ENCODE measurements around the gene FALEC.

FALEC gene

DNA sequence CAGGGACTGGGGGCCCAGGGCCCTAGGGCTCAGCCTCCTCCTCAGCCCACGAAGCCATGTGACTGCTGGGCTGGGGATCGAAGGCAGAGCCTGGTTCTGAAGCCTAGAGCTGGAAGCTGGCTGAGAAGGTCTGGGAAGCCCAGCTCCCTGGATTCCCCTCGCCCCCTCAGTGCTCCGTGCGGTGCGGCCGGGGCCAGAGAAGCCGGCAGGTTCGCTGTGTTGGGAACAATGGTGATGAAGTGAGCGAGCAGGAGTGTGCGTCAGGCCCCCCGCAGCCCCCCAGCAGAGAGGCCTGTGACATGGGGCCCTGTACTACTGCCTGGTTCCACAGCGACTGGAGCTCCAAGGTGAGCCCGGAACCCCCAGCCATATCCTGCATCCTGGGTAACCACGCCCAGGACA is 42.8 kb downstream of the FALEC start:
- no peaks in the 10 kb centered on the region for H3K36me3 ChIP-seq (replicated peaks)
- in situ Hi-C loops (cut with HindIII; ENCODE audit: low pct_ligation_motif_present, low sequenced_read_pairs): no loop called here
- DNase-seq: no peak
- no peak overlapping the region for H3K4me3 ChIP-seq (ENCODE audit: low read depth, low read length)
- H3K27me3 ChIP-seq (replicated peaks): no peaks in the 10 kb centered on the region
- no peak for TF ChIP-seq CTCF (IDR thresholded peaks at IDR 0.05; ENCODE audit: low read depth, low read length, missing control alignments)
- no peak overlapping the region for H3K27ac ChIP-seq

DNA sequence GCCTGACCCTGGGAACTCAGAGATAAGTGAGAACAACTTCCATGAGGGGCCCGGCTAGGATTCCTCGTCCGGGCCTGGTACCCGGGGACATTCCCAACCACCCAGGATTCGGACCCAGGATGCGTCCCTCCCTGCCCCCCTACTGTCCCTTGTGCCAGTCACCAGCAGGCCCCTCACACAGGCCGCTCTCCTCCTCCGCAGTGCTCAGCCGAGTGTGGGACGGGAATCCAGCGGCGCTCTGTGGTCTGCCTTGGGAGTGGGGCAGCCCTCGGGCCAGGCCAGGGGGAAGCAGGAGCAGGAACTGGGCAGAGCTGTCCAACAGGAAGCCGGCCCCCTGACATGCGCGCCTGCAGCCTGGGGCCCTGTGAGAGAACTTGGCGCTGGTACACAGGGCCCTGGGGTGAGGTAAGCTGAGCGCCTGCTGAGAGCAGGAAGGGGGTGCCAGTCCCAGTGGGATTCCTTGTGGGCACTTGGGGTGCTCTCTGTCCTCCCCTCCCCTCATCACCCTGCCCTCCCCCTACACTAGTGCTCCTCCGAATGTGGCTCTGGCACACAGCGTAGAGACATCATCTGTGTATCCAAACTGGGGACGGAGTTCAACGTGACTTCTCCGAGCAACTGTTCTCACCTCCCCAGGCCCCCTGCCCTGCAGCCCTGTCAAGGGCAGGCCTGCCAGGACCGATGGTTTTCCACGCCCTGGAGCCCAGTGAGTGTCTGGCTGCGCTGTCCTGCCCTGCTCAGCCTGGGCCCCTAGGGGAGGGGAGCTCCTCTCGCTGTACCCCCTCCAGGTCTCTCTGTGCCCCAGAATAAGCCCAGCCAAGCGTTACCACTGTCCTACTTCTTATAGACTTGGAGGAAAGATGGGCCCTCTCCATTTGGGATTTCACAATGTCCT is 43.5 kb downstream of the FALEC start:
- Histone ChIP-seq H3K36me3 (replicated peaks) (no peaks in the 10 kb centered on the region), H3K27me3 (replicated peaks) (no peaks in the 10 kb centered on the region), H3K27ac (no peak overlapping the region), H3K4me3 (ENCODE audit: low read depth, low read length) (no peak overlapping the region)
- in situ Hi-C loops (cut with HindIII; ENCODE audit: low pct_ligation_motif_present, low sequenced_read_pairs): no loop called here
- no peak for TF ChIP-seq CTCF (IDR thresholded peaks at IDR 0.05; ENCODE audit: low read depth, low read length, missing control alignments)
- no peak for DNase-seq

- Histone ChIP-seq H3K4me3 (ENCODE audit: low read depth, low read length) (no peak overlapping the region), H3K36me3 (replicated peaks) (no peaks in the 10 kb centered on the region), H3K27ac (no peak overlapping the region), H3K27me3 (replicated peaks) (no peaks in the 10 kb centered on the region)
- in situ Hi-C loops (cut with HindIII; ENCODE audit: low pct_ligation_motif_present, low sequenced_read_pairs): no loop called here
- no peak for TF ChIP-seq CTCF (IDR thresholded peaks at IDR 0.05; ENCODE audit: low read depth, low read length, missing control alignments)
- DNase-seq: no peak
Observed at GRCh38 chr1:150559656-150560010, 44.1 kb downstream of the FALEC start.

- no peaks in the 10 kb centered on the region for H3K27me3 ChIP-seq (replicated peaks)
- in situ Hi-C loops (cut with HindIII; ENCODE audit: low pct_ligation_motif_present, low sequenced_read_pairs): no loop called here
- no peak for DNase-seq
- no peaks in the 10 kb centered on the region for H3K36me3 ChIP-seq (replicated peaks)
- peak; percentile 97 for TF ChIP-seq CTCF (IDR thresholded peaks at IDR 0.05; ENCODE audit: low read depth, low read length, missing control alignments)
- no peak overlapping the region for H3K4me3 ChIP-seq (ENCODE audit: low read depth, low read length)
- H3K27ac ChIP-seq: no peak overlapping the region
Observed at GRCh38 chr1:150560011-150560438, 44.5 kb downstream of the FALEC start.

DNA sequence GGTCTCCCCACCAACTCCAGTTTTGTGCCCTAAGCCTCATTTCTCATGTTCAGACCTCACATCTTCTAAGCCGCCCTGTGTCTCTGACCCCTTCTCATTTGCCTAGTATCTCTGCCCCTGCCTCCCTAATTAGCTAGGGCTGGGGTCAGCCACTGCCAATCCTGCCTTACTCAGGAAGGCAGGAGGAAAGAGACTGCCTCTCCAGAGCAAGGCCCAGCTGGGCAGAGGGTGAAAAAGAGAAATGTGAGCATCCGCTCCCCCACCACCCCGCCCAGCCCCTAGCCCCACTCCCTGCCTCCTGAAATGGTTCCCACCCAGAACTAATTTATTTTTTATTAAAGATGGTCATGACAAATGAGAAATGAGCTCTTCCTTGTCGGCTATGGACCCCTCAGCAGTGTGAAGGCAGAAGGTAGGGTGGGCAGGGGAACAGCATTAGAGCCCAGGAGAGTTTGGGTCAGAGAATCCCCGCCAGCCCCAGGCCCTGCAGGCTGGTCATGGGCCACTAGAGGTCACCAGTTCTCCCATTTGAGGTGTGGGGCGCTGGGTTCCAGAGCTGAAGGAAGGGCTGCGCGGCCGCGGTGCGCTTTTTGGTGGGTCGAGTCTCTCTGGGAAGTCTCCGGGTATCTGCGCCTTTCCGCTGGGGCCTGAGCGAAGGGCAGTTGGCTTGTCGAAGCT is 45.2 kb downstream of the FALEC start:
- peak overlapping the region; percentile 98 for H3K27ac ChIP-seq
- H3K27me3 ChIP-seq (replicated peaks): no peaks in the 10 kb centered on the region
- in situ Hi-C loops (cut with HindIII; ENCODE audit: low pct_ligation_motif_present, low sequenced_read_pairs): no loop called here
- DNase-seq: peak; percentile 74
- TF ChIP-seq CTCF (IDR thresholded peaks at IDR 0.05; ENCODE audit: low read depth, low read length, missing control alignments): peak; percentile 89
- peak overlapping the region; percentile 65 for H3K4me3 ChIP-seq (ENCODE audit: low read depth, low read length)
- no peaks in the 10 kb centered on the region for H3K36me3 ChIP-seq (replicated peaks)

Measured in brain microvascular endothelial cell (primary cell).